HEK293 (cell line): Measurements from ENCODE around the gene CPD.

ENCODE experiments used
- CTCF ChIP-seq: fragments of 450-650 bp; formaldehyde crosslinking; IDR thresholded peaks from 2 replicates; pipeline ENCODE4 v1.5.1; 2016; ENCODE audit warnings: missing biosample characterization, missing genetic modification characterization
- GLI4 ChIP-seq: fragments of 450-650 bp; formaldehyde crosslinking; IDR thresholded peaks from 2 replicates; pipeline ENCODE4 v1.5.1; 2016; ENCODE audit warnings: missing biosample characterization, missing genetic modification characterization

- TF ChIP-seq GLI4 (no peak), CTCF (tag by site-specific recombination) (no peak)
Observed at GRCh38 chr17:30413109-30413508, 34.4 kb downstream of the CPD start.
